GM12891 (cell line): ENCODE data around the gene ST3GAL4.

ENCODE experiments used
- PAX5 ChIP-seq: IDR thresholded peaks from 2 replicates; pipeline ENCODE4 v1.6.1; 2011; ENCODE audit warnings: low read length, moderate library complexity, mild to moderate bottlenecking; ENCODE audit not compliant: insufficient read depth, severe bottlenecking
- POLR2A ChIP-seq: IDR thresholded peaks from 2 replicates; pipeline ENCODE4 v1.6.1; 2011; ENCODE audit warnings: low read depth, low read length, control low read depth
- POLR2AphosphoS5 ChIP-seq: IDR thresholded peaks from 2 replicates; pipeline ENCODE4 v1.6.1; 2011; ENCODE audit warnings: low read depth, low read length, control low read depth
- POU2F2 ChIP-seq: IDR thresholded peaks from 2 replicates; pipeline ENCODE4 v1.6.1; 2011; ENCODE audit warnings: low read depth, mild to moderate bottlenecking, control low read depth, low read length, moderate library complexity
- SPI1 ChIP-seq: IDR thresholded peaks from 2 replicates; pipeline ENCODE4 v1.6.1; 2011; ENCODE audit warnings: low read depth, low read length, control low read depth
- TAF1 ChIP-seq: IDR thresholded peaks from 2 replicates; pipeline ENCODE4 v1.6.1; 2011; ENCODE audit warnings: low read depth, low read length, control low read depth

DNA sequence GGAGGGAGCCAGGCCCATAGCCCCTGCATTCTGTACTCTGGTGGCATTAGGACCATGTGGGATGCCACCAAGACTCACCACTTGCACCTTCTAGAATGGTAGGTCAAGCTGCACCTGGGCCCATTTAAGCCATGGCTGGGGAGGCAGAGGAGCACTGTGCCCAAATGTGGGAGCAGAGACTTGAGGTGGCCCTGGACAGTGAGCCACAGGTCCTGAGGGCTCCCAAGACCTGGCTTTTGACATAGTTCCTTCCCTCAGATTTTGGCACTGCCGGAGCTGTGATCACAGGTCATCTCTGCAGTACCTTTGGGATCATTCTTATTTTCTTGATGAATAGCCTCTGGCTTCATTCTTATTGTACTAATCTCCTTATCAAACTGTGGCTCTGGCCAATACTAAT, 43.2 kb downstream of the ST3GAL4 start:
- TF ChIP-seq SPI1: no peak
- no peak for TF ChIP-seq POLR2A
- TF ChIP-seq TAF1: no peak
- no peak for TF ChIP-seq PAX5
- no peak for TF ChIP-seq POLR2AphosphoS5
- TF ChIP-seq POU2F2: no peak
